Measurements from ENCODE around the gene BLOC1S1.

The BLOC1S1 gene

DNA sequence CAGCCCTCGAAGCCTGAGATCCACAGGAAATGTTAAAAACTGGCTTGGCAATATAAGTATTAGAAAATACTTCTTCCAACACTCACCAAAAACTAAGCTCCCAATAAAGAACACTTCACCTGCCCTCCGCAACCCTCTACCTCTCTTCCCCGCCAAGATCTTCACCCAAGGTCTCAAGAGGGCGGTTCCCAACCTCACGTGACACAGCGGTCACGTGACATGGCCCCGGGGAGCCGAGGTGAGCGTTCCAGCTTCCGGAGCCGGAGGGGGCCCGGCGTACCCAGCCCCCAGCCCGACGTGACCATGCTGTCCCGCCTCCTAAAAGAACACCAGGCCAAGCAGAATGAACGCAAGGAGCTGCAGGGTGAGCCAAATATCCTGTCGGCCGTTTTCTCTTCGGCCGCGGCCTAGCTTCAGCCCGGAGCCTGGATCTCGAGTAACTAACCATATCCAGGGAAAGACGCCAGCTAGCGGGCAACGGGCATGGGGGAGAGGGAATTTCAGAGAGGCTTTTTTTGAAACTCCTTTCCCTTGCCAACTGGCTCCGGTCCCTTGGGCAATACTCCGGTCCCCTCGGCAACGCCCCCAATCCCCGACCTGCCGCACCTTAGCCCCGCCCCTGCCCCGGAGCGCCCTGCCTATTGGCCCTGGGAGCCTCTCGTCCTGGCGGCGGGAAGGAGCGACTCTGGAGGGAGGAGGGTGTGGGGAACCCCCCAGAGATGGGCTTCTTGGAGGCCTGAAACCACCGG, at the start of gene BLOC1S1:
TSS of gene BLOC1S1 (plus strand) at position 214 of the 749 bp plus-strand sequence. CDS start at position 220, 6 bp downstream.
- peak; percentile 94 for DNase-seq

GRCh38 chr12:55666508-55666907, 49.3 kb upstream of the BLOC1S1 start:
- DNase-seq, result no peak

- no peak for DNase-seq
These were observed 45.6 kb upstream of the BLOC1S1 start for GRCh38 chr12:55670276-55670675.

DNA sequence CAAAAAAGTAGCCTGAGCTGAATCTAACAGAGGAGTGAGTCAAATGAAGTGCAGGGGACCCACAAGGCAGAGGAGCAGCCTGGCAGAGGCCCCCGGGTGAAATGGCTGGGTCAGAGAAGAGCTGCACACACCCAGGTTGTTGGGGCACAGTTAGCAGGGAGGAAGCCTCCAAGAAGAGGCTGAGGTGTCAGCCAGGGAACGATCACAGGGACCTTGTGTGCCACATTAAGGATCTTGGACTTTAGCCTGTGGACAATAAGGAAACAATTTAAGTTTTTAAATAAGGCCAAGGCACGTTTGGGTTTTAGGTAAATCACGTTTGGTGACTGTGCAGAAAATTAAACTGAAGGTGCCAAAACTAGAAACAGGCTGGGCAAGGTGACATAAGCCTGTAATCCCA, 44.1 kb upstream of the BLOC1S1 start:
- no peak for DNase-seq

DNA sequence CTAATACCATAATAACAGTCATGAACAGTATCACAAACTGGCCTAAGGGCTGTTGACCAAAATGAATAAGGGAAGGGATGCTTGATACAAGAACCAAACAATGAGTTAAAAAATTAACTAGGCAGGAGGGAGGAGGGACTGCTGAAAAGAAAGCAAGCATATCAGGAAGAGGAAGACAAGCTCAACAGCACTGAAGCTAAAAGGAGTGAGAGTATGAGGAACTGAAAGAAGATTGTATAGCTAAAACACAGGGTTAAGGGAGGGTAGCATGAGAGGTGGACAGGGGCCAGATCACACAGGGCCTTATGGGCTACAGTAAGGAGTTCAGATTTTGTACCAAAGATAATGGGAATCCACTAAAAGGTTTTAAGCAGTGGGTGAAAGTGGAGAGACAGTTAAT, 42.2 kb upstream of the BLOC1S1 start:
- DNase-seq, result no peak

DNA sequence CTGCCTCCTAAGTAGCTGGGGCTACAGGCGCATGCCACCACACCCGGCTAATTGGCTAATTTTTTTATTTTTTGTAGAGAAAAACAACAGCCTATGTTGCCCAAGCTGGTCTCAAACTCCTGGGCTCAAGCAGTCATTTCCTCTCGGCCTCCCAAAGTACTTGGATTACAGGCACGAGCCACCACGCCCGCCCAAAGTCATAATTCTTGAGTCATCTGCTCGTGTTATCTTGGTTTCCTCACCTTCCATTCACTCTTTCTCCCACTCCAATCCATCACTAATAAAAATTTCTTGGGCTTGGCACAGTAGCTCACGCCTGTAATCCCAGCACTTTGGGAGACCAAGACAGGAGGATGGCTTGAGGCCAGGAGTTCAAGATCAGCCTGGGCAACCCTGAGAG, 40.2 kb upstream of the BLOC1S1 start:
- DNase-seq, result no peak

DNA sequence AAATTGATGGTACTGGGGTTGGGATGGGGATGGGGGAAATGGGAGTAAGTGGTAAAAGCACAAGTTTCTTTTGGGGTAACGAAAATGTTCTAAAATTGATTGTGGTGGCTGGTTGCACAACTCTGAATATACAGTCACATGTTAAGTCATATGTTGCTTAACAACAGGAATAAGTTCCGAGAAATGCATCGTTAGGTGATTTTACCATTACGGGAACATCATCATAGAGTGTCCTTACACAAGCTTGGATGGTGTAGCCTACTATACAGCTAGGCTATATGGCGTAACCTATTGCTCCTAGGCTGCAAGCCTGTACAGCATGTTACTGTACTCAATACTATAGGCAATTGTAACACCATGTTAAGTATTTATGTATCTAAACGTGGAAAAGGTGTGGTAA, 39.1 kb upstream of the BLOC1S1 start:
- no peak for DNase-seq

- no peak for DNase-seq
These were observed 36.2 kb upstream of the BLOC1S1 start for GRCh38 chr12:55679691-55680090.

DNA sequence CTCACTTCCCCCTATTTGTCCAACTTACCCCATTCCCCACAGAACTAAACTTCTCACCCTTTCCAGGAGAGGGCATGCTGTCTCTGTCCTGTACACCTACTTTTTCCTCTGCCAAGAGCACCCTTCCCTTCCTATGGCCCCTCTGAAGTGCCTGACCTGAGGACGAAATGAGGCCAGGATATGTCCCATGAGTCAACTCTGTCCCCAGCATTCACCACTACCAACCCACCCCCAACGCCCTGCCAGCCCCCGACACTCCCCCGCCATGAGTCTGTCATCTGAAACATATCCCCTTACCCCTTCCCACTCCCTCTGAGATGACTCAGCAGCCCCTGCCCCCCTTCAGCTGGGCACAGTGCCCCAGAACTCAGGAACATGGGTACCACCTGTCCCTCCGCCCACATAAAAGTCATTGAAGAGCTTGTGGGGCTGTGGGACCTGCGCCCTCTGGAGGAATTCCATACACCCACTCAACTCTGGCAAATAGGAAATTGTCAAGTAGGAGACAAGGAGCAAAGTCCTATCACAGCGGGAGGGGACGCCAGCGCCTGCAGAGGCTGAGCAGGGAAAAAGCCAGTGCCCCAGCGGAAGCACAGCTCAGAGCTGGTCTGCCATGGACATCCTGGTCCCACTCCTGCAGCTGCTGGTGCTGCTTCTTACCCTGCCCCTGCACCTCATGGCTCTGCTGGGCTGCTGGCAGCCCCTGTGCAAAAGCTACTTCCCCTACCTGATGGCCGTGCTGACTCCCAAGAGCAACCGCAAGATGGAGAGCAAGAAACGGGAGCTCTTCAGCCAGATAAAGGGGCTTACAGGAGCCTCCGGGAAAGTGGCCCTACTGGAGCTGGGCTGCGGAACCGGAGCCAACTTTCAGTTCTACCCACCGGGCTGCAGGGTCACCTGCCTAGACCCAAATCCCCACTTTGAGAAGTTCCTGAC, 34.4 kb upstream of the BLOC1S1 start:
- DNase-seq, result peak; percentile 55

- DNase-seq, result no peak
These were observed 33.6 kb upstream of the BLOC1S1 start for GRCh38 chr12:55682087-55682796.

- no peak for DNase-seq
These were observed 32.2 kb upstream of the BLOC1S1 start for GRCh38 chr12:55683676-55684075.

- no peak for DNase-seq
These were observed 31.0 kb upstream of the BLOC1S1 start for GRCh38 chr12:55684761-55685370.

DNA sequence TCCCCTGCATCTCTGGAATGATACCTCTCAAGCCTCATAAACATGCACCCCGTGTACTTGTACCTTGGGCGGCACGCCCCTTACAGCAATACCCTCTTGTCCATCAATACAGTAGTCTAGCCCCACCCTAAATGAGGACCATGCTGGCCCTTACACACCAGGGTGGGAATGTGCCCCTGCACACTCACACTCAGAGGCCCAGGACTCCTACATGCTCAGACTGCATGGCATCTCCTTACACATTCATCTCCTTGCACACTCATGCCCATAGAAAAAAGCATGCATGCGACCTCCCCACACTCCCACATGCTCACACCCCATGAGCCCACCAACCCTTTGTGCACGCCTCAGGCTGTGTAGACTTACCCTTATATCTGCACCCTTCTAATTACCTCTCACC, 30.2 kb upstream of the BLOC1S1 start:
- DNase-seq, result no peak

GRCh38 chr12:55686366-55687010, 29.4 kb upstream of the BLOC1S1 start:
- no peak for DNase-seq

DNA sequence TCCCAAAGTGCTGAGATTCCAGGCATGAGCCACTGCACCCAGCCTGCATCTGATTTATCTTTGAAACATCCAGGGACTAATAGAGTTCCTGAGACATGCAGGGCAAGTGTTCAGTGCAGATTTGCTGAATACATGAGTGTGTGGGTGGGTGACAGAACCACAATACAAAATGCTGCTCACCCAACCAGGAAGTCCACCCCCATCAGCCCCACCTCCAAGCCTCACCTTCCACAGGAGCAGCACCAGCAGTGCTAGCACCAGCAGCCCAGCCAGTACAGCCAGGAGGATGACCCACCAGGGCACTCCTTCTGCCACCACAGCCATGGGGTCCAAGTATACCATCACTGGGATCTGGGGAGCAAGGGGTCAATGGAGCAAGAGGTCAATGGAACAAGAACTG, 28.1 kb upstream of the BLOC1S1 start:
- DNase-seq, result no peak

GRCh38 chr12:55688716-55689655, 26.9 kb upstream of the BLOC1S1 start:
- no peak for DNase-seq

GRCh38 chr12:55692631-55693322, 23.1 kb upstream of the BLOC1S1 start:
- no peak for DNase-seq

GRCh38 chr12:55693323-55694187, 22.3 kb upstream of the BLOC1S1 start:
- DNase-seq, result no peak

- no peak for DNase-seq
These were observed 21.7 kb upstream of the BLOC1S1 start for GRCh38 chr12:55694188-55694515.

DNA sequence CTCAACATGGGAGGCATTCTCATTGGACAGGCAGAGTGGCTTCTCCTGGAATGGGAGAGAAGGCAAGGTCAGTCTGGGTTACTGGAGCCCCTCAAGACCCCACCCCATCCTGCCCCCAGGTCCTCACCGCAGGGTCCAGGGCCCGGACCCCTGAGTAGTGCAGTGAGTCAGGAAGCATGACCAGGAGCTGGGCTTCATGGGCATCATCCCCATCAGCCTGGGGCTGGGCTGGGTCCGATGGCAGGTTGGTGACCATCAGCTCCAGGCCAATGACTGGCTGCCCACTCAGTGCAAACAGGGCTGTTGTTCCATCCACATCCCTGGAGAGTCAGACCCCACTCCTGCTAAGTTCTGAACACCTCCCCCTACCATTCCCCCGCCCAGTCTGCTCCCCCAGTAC, 21.2 kb upstream of the BLOC1S1 start:
- no peak for DNase-seq
